NCI-H82 (cell line): ENCODE data around the gene RAB30.

Source experiments
- DNase-seq: peaks from one replicate; lab custom pipeline; 2025; lab: John Stamatoyannopoulos, UW

RAB30 gene, protein sequence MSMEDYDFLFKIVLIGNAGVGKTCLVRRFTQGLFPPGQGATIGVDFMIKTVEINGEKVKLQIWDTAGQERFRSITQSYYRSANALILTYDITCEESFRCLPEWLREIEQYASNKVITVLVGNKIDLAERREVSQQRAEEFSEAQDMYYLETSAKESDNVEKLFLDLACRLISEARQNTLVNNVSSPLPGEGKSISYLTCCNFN

DNA sequence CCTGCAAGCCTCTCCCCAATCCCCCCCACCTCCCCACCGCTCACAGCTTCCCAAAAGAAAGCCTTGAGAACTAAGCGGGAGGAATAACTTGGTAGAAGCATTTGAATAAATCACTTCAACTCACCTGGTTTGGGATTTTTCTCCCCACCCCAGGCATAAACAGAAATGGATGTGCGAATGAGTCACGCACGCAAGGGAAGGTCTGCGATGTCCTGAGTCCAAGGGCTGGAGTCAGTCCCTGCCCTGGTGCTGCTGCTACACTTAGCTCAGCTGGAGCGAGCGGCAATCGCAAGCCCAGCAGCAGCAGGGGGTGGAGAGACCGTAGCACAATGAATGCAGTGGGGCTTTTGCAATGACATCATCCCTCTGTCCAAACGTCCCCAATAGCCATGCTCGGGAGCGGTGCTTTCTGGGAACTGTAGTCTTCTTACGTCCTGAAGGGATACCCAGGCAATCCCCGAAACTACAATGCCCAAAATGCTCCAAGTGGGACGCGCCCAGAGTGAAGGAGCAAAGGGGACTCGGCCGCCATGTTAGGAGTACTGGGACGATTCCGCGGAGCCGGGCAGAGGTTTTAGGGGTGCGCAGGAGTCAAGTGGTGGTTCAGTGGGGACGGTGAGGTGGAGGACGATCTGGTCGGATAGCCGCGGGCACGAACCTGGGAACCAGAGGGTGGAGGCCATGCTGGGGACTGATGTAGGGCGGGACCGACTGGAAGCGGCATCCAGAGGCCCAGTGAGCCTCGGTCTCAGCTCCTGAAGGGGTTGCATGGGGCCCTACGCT lies at the start of gene RAB30:
TSS of gene RAB30 (minus strand) at position 331 of the 783 bp plus-strand sequence. CDS start 74,581 bp downstream, outside the sequence.
- DNase-seq, result peak; percentile 99

DNA sequence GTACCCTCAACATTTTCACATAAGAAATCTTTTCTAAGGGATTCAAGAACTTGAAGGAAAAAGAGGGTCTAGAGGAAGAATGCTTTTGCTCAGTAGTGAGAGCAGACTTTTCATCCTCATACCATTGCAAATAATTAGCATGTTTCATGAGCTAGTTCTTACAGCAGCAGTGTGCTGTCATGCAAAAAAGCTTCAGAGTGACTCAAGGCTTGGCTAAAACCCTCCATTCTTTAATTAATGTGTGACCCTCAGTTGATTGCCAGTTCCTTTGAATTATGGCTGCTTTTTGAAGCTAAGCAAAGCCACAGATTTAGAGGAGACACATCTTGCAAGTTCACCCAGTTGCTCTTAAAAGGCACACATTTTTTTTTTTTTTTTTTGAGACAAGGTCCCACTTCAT lies 48.6 kb upstream of the RAB30 start:
- no peak for DNase-seq

DNA sequence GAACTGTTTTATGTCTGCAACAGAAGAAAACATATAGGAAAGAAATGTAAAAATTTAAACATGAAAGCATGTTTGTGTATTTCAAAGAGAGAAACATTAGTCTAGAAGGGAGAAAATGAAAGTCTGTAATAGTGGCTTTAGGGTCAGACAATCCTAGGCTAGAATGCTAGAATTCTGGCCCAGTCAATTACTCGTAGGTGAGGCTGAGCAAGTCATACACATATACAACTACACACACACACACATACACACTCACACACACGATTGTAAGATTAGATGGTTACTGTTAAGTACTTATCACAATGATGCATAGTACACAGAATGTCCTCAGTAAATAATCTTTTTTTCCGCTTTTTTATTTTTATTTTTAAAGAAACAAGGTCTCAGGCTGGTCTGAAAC lies 47.5 kb upstream of the RAB30 start:
- DNase-seq, result no peak

DNA sequence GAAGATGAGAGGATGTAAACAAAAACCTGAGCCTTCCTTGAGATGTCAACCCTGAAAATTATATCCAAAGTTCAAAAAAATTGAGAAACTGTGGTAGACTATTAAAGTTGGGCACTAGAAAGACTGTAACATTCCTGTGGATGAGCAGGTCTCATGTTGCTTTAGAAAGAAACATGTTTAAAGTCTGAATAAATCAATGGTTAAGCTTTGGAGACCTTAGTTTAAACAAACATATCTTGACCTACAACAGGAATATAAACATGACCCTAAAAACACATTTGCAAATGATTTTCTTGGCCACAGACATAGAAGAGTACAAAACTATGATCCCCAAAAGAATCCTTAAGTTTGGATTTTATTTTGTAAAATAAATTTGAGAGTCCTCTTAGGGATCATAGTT lies 47.1 kb upstream of the RAB30 start:
- no peak for DNase-seq

DNA sequence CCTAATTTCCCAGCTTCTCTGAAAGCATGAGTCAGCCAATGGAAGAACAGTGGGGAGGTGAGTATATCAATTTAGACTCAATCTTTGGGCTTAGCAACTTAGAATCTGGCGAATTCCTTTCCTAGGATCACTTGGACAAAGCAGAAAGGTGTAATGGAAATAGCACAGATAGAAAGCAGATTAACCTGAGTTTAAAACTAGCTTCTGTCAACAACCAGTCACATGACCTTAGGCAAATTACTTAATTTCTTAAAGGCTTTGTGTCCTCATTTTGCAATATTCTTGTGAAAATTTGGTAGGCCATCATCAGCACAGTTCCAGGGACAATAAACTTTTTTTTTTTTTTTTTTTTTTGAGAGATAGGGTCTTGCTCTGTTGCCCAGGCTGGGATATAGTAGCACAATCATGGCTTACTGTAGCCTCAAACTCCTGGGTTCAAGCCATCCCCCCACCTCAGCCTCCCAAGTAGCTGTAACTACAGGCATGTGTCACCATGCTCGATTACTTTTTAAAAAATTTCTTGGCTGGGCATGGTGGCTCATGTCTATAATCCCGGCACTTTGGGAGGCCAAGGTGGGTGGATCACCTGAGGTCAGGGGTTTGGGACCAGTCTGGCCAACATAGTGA lies 44.4 kb upstream of the RAB30 start:
- no peak for DNase-seq

DNA sequence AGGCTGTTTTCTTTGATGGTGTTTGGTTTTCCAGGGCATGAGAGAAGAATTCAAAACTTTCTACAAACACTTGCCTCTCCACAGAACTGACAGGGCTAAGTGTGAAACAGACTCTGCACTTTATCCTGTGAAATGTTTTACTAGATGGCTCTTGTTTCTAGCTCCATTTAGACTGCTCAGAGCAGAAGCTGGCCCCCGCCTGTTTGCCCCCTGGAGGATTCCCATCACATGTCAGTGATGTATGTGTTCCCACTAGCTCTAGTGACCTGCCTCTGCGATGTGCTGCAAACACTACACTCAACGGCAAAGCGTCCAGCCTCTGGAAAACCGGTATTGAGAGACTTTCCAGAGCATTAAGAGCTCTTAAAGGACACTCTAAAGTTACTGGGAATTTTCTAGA lies 43.9 kb upstream of the RAB30 start:
- no peak for DNase-seq

DNA sequence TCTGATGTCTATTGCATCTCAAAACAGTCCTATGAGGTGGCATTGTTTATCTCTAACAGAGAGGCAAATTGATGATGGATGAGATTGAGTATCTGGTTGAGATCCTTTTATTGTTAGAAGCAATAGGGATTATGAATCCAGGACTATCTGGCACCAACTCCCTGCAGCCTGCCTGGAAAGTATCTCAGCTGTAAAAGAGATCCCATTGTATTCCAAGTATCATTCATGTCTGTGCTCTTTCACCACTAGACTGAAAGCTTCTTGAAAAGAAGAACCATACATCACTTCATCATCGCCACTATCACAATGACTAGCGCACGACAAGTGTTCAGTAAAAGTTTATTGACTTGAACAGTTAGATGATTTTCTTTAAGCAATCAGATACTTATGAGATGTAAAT lies 43.3 kb upstream of the RAB30 start:
- DNase-seq, result no peak

DNA sequence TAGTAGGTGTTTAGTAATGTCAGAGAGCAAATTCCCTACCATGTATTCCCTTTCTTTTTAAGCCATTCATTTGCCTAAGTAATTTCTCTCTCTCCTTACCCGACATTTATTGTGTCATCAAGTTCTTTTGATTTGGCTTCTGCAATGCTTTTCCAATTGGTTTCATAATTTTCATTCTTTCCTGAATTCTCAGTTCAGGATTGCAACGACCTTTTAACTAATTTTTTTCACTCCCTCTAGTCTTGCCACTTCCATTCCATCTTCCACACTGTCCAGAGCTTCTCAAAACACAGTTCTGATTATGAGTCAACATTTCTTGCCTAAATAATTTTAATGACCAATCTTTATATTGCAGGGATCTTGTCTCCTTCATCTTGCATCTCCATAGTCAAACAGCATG lies 41.2 kb upstream of the RAB30 start:
- no peak for DNase-seq

DNA sequence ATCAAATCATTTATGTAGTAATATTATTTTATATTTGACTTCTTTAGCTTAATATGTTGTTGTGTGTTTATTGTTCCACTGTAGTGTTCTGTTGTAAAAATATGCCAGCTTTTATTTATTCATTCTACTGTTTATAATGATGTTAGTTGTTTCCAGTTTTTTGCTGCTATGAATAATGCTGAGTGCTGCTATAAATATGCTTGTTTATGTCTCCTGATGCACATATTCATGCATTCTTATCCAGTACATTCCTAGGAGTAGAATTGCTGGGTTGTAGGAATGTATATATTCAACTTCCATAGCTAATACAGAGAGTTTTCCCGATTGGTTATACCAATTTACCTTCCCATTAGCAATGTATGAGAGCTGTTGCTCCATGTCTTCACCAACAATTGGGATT lies 33.5 kb upstream of the RAB30 start:
- no peak for DNase-seq

DNA sequence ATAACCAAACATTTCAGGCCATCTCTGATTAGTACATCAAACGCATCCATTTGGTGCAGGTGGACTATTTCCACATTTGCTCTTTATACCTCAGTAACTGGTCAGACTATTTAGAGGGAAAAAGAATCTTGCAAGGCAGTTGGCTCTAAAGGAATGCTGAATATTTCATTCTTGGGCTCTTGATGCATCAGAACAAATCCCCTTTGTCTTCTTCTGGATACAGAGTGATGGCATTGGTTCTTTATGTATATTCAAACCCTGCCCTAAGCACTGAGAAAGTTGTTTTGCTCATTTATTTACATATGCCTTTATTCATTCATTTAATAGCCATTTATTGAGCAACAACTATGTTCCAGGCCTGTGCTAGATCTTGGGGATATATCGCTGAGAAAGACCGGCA lies 31.1 kb upstream of the RAB30 start:
- no peak for DNase-seq

DNA sequence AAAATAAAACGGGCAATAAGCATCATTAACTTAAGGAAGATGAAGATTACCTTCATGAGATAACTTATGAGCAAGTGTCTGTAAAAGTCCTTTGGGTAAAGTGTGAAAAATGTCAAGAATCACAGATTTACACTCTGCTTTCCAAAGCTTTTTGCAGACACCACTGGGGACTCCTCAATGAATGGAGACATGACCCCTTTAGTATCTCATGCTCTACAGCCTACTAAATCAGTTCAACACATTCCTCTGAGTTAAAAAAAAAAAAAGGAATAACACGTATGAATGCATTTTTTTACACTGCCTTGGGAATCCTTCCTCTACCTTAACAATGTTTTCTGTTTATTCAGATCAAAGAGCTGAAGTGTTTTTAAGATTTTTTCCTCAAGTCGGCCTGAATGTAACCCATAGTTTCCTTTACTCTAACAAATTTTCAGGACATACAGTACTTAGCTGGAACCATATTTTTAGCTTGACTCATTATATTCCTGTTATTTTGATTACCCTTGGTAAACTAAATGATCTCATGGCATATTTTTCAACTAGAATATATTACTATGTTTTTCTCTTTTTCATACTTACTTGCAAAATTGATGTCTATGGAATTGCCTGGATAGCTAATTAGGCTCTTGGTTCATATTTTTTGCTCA lies 25.9 kb upstream of the RAB30 start:
- no peak for DNase-seq

DNA sequence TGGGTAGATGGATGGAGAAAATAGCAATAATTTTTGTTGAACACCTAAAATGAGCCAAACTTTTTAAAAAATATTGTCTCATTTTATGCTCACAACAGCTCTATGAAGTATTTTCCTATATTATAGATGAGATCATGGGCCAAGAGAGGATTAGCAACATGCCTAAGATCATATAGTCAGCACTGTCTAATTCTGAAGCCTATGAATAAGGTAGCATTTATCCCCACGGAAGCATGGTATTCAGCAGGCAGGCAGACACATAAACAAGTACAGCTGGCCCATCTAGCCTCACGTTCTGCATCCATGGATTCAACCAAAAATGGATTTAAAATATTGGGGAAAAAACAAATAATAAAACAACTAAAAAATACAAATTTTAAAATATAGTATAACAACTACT lies 21.9 kb upstream of the RAB30 start:
- DNase-seq, result no peak

DNA sequence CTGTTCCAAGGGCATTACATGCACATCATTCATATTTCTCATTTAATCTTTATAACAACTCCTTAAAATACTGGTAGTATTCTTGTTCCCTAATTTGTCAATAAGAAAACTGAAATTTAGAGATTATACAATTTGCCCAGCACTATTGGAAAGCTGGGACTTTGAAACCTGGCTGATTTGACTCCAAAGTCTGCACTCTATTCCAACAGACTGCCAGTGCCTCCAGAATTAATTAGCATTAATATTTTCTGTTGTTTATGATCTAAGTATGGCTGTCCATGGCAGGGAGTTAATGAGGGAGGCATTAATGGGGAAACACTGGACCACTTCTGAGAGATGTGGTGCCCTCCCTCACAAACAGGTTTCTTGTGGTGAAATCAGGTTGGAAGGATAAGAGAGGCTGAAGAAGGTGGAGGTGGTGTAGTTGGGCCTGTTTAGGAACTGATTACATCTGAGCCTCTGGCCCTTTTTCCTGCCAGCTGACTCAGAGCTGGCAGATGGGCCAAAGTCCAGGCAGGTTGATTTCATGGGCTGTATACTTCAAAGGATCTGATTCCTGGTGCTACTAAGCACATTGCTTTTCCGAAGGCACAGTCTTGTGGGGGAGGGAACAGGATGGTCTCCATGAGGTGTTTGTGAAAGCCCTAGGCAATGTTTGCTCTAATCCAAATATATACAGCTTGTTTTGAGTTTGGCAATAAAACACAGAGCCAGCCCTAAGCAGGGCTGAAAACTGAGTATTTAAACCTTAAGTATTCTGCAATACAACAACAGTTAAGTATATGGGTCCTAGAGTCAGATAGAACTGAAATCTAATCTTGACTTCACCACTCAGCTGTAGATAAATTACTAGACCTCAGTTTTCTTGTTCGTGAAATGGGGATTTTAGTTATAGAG lies 21.0 kb upstream of the RAB30 start:
- peak; percentile 68 for DNase-seq

DNA sequence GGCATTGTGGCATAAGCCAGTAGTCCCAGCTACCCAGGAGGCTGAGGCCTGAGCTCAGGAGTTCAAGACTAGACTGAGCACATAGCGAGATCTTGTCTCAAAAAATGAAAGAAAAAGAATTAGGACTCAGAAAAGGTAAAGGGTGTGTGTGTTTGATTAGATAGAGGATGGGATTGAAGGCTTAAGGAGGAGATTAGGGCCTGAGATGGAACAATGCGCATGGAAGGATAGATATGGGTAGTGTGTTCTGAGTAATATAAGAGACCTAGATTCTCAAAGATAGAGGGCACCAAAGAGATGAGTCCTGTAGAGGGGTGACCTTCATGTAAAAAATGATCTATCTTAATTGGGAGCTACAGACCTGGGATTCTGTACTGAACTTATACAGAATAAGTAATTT lies 17.3 kb upstream of the RAB30 start:
- peak; percentile 26 for DNase-seq

DNA sequence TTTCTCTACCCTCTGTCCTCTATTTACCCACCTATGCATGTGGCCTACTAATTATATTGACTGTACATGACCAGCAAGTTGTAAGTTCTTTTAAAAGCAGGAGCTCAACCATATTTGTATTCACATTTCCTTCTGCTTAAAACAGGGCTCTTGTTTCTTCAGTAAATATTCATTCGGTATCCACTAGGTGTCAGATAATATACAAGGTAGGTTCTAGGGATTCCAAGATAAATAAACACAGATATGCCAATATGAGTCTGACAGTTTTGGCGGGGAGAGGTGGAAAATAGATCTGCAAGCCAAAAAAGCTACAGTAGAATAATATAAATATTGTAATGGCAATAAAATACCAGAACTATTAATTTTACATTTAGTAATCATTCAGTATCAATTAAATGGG lies 15.3 kb upstream of the RAB30 start:
- DNase-seq, result no peak

DNA sequence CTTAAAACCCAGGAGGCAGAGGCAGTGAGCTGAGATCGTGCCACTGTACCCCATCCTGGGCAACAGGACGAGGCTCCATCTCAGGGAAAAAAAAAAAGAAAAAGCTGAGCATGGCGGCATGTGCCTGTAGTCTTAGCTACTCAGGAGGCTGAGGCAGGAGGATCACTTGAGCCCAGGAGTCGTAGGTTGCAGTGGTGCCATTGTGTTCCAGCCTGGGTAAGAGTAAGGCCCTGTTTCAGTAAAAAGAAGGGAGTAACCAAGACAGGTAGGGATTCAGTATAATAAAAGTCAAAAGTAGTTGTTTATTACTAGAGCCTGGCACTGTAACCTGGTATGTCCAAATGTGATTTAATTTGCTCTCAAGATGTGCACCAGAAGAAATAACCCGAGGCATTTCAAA lies 8.1 kb upstream of the RAB30 start:
- DNase-seq, result no peak

DNA sequence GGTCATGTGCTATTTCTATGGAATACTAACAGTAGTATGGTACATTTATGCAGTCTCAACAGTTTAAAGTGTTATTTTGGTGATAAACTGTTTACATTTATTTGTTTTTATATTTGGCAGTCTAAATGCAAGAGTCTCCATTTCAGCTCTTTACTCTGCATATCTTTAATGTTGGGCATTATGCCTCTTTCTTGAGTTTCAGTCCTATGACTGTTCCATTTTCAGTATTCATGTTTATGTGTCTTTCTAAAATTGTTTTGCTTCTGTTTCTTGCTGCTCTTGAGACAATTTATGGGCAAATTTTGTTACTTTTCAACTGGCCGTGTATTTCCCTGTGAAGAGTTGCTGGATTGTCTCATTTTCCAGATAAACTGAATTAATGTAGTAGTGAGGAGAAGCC lies 6.6 kb upstream of the RAB30 start:
- no peak for DNase-seq

DNA sequence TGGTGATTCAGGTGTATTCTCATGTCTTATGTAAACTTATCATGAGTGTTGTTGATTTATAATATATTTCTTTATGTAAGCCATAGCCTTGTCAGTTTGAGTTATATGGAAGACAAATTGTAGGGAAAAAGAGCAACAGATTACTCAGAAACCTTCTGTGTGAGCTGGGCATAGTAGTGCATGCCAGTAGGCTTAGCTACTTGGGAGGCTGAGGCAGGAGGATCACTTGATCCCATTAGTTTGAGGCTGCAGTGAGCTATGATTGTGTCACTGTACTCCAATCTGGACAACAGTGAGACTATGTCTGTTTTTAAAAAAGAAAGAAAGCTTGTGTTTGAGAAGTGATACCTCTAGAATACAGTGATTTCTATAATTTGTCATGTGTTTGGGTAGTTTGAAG lies 2.2 kb upstream of the RAB30 start:
- no peak for DNase-seq

DNA sequence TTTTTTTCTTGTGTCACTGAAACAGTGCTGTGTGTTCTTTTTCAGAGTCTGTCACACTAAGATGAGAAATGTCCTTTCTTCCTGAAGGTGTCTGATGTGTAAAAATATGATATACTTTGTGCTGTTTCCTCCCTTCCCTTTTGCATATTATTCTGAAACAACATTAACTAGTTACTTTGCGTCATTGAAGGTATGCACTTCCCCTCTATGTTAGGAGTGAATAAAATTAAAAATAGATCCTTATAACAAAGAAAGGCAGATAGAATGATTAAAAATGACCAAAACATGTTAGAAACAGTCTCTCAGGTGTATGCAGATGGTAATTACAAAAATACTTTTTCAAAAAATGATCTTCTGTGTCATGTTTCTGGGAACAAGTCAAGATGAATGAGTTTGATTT lies 1.6 kb upstream of the RAB30 start:
- DNase-seq, result no peak

DNA sequence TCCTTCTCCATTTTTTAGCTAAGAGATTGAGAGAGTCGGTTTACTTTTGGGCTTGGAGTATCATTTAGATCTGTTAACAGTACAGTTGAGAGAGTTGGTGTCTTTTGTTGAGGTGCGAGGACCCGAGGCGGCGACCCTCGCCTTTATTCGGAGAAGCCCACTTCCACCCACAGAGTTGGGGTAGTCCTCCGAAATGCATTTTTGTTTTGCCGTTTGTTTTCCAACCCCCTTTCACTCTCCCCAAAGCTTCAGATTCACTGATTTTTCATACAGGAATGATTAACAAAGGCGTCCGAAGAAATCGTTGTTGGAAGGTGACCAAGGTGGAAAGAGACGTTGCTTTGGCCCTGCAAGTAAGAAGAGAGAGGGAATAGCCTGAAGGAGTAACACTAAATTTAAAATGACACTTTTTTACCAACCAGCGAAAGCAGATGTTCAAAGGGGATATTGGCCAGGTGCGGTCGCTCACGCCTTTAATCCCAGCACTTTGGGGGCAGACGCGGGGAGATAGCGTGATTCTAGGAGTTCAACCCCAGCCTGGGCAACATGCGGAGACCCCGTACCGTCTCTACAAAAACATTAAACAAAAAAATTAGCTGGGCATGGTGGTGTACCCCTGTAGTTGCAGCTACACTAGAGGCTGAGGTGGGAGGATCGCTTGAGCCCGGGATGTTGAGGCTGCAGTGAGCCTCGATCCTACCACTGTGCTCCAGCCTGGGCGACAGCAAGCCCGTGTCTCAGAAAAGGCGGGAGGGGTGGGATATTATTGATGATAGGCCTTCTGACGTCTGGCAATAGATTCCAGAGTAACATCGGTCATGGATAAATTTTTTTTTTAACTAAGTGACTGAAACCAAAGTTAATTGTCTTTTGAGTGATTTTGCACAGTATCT lies 899 bp upstream of the RAB30 start:
- DNase-seq, result peak; percentile 38
